ENCODE measurements around the gene SYCP3. TPM values are rescaled to one million over a fixed set of nuclear protein-coding genes. Genes with fewer than 3 reads are reported as not detected.

Gene SYCP3
- total and polyA plus RNA-seq, 2 of the 13 experiments (the other 11 are each of a cell fraction or from before 2014, with no cell fraction given): not detected

- TF ChIP-seq ZFY (CRISPR knock-in tag; IDR thresholded peaks at IDR 0.05) (0 out of 2 replicates have a peak, but pooled peaks have one; percentile 4), FOXK1 (CRISPR knock-in tag; IDR thresholded peaks at IDR 0.05; ENCODE audit: borderline replicate concordance, low read depth) (no peak), ZBTB3 (CRISPR knock-in tag; IDR thresholded peaks at IDR 0.05; ENCODE audit: borderline replicate concordance, low read depth) (no peak), TCF7 (IDR thresholded peaks at IDR 0.05; ENCODE audit: low read depth) (0 out of 2 replicates have a peak, but pooled peaks have one; percentile 37), HDAC2 (CRISPR knock-in tag; IDR thresholded peaks at IDR 0.05) (no peak), ZNF749 (CRISPR knock-in tag; IDR thresholded peaks at IDR 0.05; ENCODE audit: borderline replicate concordance) (no peak), ARNT (IDR thresholded peaks at IDR 0.05) (no peak), JDP2 (CRISPR knock-in tag; IDR thresholded peaks at IDR 0.05; ENCODE audit: borderline replicate concordance) (no peak; the same call in 1 of the 2 replicates), ZNF782 (CRISPR knock-in tag; IDR thresholded peaks at IDR 0.05; ENCODE audit: borderline replicate concordance) (0 out of 2 replicates have a peak, but pooled peaks have one; percentile 36), YEATS2 (CRISPR knock-in tag; IDR thresholded peaks at IDR 0.05; ENCODE audit: borderline replicate concordance) (no peak), SOX5 (CRISPR knock-in tag; IDR thresholded peaks at IDR 0.05; ENCODE audit: borderline replicate concordance) (peak; percentile 13; the same call in 1 of the 2 replicates), ZC3H4 (CRISPR knock-in tag; IDR thresholded peaks at IDR 0.05; ENCODE audit: borderline replicate concordance) (no peak), ZKSCAN1 (IDR thresholded peaks at IDR 0.05; ENCODE audit: low read length) (no peak), CREM (IDR thresholded peaks at IDR 0.05) (peak; percentile 22; the same call in 1 of the 2 replicates), CREM (CRISPR knock-in tag; IDR thresholded peaks at IDR 0.05) (no peak)
- TF ChIP-seq, protein P1, sequence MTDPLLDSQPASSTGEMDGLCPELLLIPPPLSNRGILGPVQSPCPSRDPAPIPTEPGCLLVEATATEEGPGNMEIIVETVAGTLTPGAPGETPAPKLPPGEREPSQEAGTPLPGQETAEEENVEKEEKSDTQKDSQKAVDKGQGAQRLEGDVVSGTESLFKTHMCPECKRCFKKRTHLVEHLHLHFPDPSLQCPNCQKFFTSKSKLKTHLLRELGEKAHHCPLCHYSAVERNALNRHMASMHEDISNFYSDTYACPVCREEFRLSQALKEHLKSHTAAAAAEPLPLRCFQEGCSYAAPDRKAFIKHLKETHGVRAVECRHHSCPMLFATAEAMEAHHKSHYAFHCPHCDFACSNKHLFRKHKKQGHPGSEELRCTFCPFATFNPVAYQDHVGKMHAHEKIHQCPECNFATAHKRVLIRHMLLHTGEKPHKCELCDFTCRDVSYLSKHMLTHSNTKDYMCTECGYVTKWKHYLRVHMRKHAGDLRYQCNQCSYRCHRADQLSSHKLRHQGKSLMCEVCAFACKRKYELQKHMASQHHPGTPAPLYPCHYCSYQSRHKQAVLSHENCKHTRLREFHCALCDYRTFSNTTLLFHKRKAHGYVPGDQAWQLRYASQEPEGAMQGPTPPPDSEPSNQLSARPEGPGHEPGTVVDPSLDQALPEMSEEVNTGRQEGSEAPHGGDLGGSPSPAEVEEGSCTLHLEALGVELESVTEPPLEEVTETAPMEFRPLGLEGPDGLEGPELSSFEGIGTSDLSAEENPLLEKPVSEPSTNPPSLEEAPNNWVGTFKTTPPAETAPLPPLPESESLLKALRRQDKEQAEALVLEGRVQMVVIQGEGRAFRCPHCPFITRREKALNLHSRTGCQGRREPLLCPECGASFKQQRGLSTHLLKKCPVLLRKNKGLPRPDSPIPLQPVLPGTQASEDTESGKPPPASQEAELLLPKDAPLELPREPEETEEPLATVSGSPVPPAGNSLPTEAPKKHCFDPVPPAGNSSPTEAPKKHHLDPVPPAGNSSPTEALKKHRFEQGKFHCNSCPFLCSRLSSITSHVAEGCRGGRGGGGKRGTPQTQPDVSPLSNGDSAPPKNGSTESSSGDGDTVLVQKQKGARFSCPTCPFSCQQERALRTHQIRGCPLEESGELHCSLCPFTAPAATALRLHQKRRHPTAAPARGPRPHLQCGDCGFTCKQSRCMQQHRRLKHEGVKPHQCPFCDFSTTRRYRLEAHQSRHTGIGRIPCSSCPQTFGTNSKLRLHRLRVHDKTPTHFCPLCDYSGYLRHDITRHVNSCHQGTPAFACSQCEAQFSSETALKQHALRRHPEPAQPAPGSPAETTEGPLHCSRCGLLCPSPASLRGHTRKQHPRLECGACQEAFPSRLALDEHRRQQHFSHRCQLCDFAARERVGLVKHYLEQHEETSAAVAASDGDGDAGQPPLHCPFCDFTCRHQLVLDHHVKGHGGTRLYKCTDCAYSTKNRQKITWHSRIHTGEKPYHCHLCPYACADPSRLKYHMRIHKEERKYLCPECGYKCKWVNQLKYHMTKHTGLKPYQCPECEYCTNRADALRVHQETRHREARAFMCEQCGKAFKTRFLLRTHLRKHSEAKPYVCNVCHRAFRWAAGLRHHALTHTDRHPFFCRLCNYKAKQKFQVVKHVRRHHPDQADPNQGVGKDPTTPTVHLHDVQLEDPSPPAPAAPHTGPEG (CRISPR knock-in tag; IDR thresholded peaks at IDR 0.05): no peak
- TF ChIP-seq, protein P2, sequence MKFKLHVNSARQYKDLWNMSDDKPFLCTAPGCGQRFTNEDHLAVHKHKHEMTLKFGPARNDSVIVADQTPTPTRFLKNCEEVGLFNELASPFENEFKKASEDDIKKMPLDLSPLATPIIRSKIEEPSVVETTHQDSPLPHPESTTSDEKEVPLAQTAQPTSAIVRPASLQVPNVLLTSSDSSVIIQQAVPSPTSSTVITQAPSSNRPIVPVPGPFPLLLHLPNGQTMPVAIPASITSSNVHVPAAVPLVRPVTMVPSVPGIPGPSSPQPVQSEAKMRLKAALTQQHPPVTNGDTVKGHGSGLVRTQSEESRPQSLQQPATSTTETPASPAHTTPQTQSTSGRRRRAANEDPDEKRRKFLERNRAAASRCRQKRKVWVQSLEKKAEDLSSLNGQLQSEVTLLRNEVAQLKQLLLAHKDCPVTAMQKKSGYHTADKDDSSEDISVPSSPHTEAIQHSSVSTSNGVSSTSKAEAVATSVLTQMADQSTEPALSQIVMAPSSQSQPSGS (CRISPR knock-in tag; IDR thresholded peaks at IDR 0.05): no peak; the same call in 1 of the 2 replicates
- TF ChIP-seq, protein P3, sequence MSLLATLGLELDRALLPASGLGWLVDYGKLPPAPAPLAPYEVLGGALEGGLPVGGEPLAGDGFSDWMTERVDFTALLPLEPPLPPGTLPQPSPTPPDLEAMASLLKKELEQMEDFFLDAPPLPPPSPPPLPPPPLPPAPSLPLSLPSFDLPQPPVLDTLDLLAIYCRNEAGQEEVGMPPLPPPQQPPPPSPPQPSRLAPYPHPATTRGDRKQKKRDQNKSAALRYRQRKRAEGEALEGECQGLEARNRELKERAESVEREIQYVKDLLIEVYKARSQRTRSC (CRISPR knock-in tag; IDR thresholded peaks at IDR 0.05; ENCODE audit: low read depth): no peak
Observed at GRCh38 chr12:101697930-101698799, 41.1 kb downstream of the SYCP3 start (continued).
